UCSD-AML1 (cell line): ENCODE data around the gene CXCL6.

Experiments used
- DNase-seq: peaks from one replicate; lab custom pipeline; 2025; ENCODE audit not compliant: unreplicated experiment; lab: John Stamatoyannopoulos, UW

CXCL6 gene

GRCh38 chr4:73841243-73841925 is 4.9 kb downstream of the CXCL6 start:
- no peak for DNase-seq

- DNase-seq, result no peak
These were observed 6.2 kb downstream of the CXCL6 start for GRCh38 chr4:73842696-73843095.

GRCh38 chr4:73843369-73843768 is 6.9 kb downstream of the CXCL6 start:
- DNase-seq, result no peak

DNA sequence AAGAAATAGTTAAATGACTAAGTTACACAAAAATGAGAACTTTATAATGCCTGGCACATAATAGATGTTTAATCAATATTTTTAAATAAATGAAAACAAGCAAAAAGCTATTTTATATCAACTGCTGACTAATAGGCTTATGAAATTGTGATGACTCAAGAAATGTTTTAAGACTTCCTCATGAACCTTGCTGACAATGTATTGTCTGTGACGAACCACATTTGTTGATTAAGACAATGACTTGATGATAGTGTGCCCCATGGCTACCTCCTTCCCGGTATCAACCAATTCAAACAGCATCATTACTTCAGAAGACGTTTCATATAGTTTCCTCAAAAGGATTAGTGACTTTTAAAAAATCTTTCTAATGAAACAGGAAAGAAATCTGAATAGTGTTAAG is 7.9 kb downstream of the CXCL6 start:
- DNase-seq, result no peak

- no peak for DNase-seq
These were observed 8.3 kb downstream of the CXCL6 start for GRCh38 chr4:73844806-73845205.

- peak; percentile 40 for DNase-seq
These were observed 11.2 kb downstream of the CXCL6 start for GRCh38 chr4:73847526-73848182.

DNA sequence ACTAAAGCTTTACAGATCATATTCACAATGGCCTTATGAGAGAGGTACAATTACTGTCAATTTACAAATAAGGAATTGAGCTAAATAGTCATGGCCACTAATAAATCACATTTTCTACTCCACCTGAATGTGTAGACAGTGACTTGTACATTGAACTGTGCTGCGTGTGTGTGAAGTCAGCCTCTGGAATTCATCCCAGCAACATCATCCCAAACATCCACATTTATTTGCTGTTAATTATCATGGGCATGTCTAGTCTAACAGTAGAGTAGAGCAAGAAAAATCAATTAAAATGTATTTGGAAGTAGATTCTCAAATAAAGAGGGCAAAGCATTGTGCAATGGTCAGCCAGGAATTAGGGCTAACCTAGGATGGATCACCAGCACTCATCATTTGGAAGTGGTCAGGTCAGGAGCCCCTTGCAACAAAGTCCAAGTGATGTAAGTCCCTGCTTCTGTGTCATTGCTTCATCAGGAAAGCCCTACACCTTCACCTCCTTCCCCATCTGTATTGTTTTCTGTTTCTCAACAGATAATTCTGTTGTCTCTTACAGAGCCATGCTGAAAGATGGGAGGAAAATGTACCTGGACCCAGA is 11.8 kb downstream of the CXCL6 start:
- DNase-seq, result no peak

DNA sequence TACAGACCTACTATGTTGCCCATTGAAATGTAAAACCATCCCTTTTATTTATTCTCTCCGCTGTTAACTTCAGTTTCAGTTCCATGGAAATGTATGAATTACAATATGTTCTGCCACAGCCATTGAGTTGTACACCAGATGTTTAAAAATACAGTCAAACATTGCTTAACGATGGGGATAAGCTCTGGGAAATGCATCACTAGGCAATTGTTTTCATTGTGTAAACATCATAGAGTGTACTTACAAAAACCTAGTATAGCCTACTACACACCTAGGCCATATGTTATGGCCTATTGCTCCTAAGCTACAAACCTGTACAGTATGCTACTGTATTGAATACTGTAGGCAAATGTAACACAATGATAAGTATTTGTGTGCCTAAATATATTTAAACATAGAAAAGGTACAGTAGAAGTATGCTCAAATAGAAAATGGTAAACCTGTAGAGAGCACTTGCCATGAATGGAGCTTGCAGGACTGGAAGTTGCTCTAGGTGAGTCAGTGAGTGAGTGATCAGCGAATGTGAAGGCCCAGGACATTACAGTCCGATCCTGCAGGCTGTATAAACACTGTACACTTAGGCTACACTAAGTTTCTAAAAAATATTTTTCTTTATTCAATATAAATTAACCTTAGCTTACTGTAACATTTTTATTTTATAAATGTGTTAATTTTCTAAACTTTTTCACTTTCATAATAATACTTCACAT is 13.9 kb downstream of the CXCL6 start:
- DNase-seq, result no peak

DNA sequence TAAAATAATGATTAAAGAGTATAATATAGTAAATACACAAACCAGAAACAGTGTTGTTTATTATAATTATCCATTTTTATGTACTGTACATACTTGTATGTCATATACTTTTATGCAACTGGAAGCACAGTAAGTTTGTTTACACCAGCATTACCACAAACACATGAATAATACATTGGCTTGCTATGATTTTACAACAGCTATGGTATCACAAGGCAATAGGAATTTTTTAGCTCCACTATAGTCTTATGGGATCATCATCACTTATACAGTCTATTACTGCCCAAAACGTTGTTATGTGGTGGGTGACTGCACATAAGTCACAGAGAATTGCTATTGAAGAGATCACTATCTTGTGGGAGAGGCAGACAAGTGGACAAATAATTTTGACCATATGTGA is 14.8 kb downstream of the CXCL6 start:
- no peak for DNase-seq

GRCh38 chr4:73852771-73853170 is 16.3 kb downstream of the CXCL6 start:
- DNase-seq, result no peak

DNA sequence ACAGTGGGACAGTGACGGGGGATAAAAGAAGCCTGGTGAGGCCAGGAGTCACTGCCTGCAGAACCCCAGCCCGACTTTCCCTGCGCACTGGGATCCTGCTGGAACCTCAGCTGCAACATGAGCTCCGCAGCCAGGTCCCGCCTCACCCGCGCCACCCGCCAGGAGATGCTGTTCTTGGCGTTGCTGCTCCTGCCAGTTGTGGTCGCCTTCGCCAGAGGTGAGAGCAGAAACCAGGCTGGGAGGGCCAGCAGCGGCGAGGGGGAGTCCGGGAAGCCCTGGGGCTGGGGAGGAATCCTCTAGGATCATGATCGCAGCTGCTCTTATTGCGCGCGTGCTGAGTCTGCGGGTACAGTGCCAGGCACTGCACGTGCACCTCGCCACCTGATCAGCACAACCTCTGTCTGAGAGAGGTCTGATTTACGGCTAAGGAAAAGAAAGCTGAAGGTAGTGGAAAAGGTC is 16.8 kb downstream of the CXCL6 start, which contains the start of gene PF4V1:
Gene PF4V1 (plus strand): TSS at position 51 of the 459 bp plus-strand sequence. CDS start 67 bp downstream, at position 118.
- no peak for DNase-seq

DNA sequence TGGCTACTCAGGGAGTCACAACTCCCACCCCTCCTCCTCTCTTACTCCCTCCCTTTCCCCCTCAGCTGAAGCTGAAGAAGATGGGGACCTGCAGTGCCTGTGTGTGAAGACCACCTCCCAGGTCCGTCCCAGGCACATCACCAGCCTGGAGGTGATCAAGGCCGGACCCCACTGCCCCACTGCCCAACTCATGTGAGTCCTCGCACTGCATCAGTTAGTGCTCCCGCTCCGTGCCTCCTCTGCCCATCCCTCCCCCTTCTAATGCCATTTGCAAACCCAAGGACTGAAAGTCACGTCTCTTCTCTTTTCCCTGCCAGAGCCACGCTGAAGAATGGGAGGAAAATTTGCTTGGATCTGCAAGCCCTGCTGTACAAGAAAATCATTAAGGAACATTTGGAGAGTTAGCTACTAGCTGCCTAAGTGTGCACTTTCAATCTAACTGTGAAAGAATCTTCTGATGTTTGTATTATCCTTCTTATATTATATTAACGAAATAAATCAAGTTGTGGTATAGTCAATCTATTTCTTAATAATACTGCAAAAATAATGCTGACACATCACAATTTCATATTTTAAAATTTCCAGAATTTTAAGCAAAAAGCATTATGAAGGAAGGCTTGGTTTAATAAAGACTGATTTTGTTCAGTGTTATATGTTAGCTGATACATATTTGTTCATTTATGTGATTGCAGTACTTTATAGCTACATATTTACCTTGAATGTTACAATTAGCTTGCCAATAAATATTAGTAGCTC is 17.4 kb downstream of the CXCL6 start:
- DNase-seq, result no peak

- DNase-seq, result peak; percentile 9
These were observed 18.9 kb downstream of the CXCL6 start for GRCh38 chr4:73855406-73855805.

GRCh38 chr4:73856518-73856917 is 20.0 kb downstream of the CXCL6 start:
- DNase-seq, result no peak

DNA sequence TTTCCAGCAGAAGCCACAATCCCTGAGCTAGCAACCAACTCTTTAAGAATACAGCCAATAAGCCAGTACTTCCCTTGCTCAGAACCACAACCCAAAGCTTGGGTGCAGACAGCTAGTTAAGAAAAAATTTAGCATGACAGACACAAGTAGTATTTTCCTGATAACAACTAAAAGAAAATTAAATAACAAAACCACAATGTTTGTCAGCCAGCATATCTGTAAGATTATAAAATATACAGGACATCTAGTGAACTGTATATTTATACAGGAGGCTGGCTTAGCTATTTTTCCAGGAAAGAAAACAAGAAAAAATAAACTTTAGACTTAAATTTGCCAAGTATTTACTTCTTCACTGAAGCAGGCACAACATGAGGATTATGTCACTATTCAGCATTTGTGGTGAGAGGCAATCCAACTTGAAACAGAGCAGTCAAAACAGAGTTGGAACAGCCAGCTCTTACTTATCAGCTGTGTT is 23.2 kb downstream of the CXCL6 start:
- no peak for DNase-seq

- DNase-seq, result no peak
These were observed 23.7 kb downstream of the CXCL6 start for GRCh38 chr4:73860181-73860580.

DNA sequence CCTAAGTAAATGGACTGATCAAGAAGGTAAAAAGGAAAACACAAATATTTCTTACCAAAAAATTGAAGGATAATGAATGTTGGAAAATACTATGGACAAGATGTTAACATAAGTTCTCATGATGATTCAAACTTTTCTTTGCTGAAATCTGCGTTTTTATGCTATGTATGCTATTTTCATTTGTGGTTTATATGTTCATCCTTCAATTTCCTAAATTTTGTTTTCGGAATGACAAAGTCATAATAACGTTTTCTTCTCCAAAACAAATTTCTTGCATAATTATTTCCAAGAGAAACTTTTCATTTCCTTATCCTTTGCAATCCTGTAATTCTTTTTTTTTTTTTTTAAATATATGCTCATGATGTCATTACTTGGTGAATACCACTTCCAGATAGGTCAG is 24.4 kb downstream of the CXCL6 start:
- no peak for DNase-seq

DNA sequence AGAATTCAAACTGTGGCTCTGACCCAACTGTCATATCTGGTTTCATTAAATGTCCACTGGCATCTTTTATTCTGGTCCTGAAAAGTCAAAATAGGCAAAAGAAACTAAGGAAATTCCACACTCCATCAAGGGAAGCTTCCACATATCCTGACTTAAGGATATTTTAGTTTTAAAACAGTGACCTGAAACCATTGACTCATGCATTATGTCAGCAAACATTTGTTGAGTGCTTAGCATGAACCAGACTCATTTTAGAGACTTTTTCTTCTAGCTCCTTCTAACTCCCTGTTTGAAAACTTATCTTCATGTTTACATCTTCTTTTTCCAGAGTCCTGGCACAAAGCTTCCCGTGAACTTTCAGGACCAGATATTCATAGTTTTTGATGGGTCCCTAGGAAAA is 25.8 kb downstream of the CXCL6 start:
- no peak for DNase-seq

DNA sequence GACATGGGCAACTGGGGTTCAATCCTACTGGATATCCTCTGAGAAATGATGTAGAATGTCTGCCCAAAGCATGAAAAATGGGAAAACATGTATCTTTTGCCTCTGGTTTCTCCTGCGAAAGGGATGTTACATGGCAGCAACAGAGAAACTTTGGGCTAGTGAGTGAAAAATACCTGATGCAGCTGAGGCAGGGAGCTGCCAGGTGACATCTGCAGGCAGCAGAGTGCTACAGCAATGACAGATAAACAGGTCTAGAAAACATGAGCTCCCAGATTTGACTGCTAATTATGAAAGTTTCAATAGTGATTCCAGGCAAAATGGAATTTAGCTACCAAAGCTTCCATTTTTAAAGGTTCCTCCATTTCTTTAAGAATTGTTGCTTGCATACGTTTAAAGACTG is 27.9 kb downstream of the CXCL6 start:
- DNase-seq, result peak; percentile 16

GRCh38 chr4:73864961-73865360 is 28.5 kb downstream of the CXCL6 start:
- no peak for DNase-seq
